GM13976 (cell line): ENCODE measurements around the gene DUS4L.

Experiments
- DNase-seq: peaks from one replicate; pipeline ENCODE4 v3.0.0; 2012; ENCODE audit warnings: low spot score
- CTCF ChIP-seq: IDR thresholded peaks from 2 replicates; pipeline ENCODE4 v1.5.1; 2012; ENCODE audit warnings: borderline replicate concordance, mild to moderate bottlenecking; ENCODE audit not compliant: insufficient read depth; ENCODE audit errors: extremely low read depth, missing control alignments, control extremely low read depth
- in situ Hi-C: fragments of 300-500 bp; cut with MboI; formaldehyde crosslinking; loops from one replicate; pipeline ENCODE4 v1.12.0; 2022; ENCODE audit warnings: low sequenced_read_pairs, mixed read lengths, inconsistent platforms; ENCODE audit not compliant: unreplicated experiment

DUS4L gene

GRCh38 chr7:107610323-107610722, 46.6 kb downstream of the DUS4L start:
- DNase-seq: no peak

GRCh38 chr7:107613439-107613838, 49.7 kb downstream of the DUS4L start:
- DNase-seq: no peak
- no peak for TF ChIP-seq CTCF
- in situ Hi-C loops: no loop called here

More at GRCh38 chr7:107610323-107610722, 46.6 kb downstream of the DUS4L start:
- in situ Hi-C loops: no loop called here
- no peak for TF ChIP-seq CTCF

GRCh38 chr7:107613948-107614347, 50.2 kb downstream of the DUS4L start:
- no peak for DNase-seq
- TF ChIP-seq CTCF: no peak
- in situ Hi-C loops: no loop called here

- in situ Hi-C loops: no loop called here
- no peak for TF ChIP-seq CTCF
- no peak for DNase-seq
Observed at GRCh38 chr7:107614425-107614824, 50.7 kb downstream of the DUS4L start.

- no peak for DNase-seq
- TF ChIP-seq CTCF: no peak
- in situ Hi-C loops: no loop called here
Observed at GRCh38 chr7:107615910-107616680, 52.3 kb downstream of the DUS4L start.

GRCh38 chr7:107622429-107622828, 58.7 kb downstream of the DUS4L start:
- no peak for TF ChIP-seq CTCF
- no peak for DNase-seq
- in situ Hi-C loops: no loop called here
